Esophagus squamous epithelium (tissue), 5 donors: ENCODE results near the gene LINC00632. TPM values are rescaled to one million over a fixed set of nuclear protein-coding genes. Genes with fewer than 3 reads are reported as not detected.

Experiments
- DNase-seq: peaks from one replicate; lab custom pipeline; 2025; lab: John Stamatoyannopoulos, UW
- H3K27ac ChIP-seq, 4 donors: fragments of 200-600 bp; sonication (generic); one replicate each; pipeline ENCODE4 v1.5.1; 2016 to 2019; ENCODE audit warnings: mild to moderate bottlenecking in 1 of 4
- H3K27me3 ChIP-seq, 4 donors: fragments of 200-600 bp; sonication (generic); 1 replicate in 3 of 4; 2 replicates in 1 of 4; pipeline versions ENCODE4 v1.5.1 to v1.6.0; 2017 to 2021; ENCODE audit warnings: antibody characterized with exemption in 1 of 4
- H3K36me3 ChIP-seq, 3 donors: fragments of 200-600 bp; sonication (generic); one replicate each; pipeline ENCODE4 v1.5.1; 2016 to 2019
- H3K4me1 ChIP-seq, 3 donors: fragments of 200-600 bp; sonication (generic); one replicate each; pipeline ENCODE4 v1.5.1; 2017 to 2019
- H3K4me3 ChIP-seq, 4 donors: fragments of 200-600 bp; sonication (generic); 1 replicate in 3 of 4; 2 replicates in 1 of 4; pipeline ENCODE4 v1.5.1; 2016 to 2019; ENCODE audit warnings: mild to moderate bottlenecking in 2 of 4, moderate library complexity in 1 of 4
- H3K9me3 ChIP-seq, 3 donors: fragments of 200-600 bp; sonication (generic); one replicate each; pipeline ENCODE4 v1.5.1; 2016 to 2019
- CTCF ChIP-seq, 6 experiments: fragments of 450-650 bp in 4 of 6; fragments of 200-600 bp in 2 of 6; sonication (generic) in 2 of 6; IDR thresholded peaks; one replicate each; pipeline ENCODE4 v1.5.1; 2016 to 2019; ENCODE audit warnings: antibody characterized with exemption in 6 of 6, mild to moderate bottlenecking in 4 of 6, moderate library complexity in 4 of 6
- POLR2A ChIP-seq, 4 donors: fragments of 450-650 bp; IDR thresholded peaks; one replicate each; pipeline ENCODE4 v1.6.1; 2017; ENCODE audit warnings: antibody characterized with exemption in 4 of 4, mild to moderate bottlenecking in 4 of 4, moderate library complexity in 3 of 4
- WGBS, 2 donors: methylation state at CpG; one replicate each; pipeline ENCODE4 v1.1.5; 2018; 5-methylcytosine and 5-hydroxymethylcytosine counted together
- intact Hi-C: fragments of 100-400 bp; cut with DNase I; formaldehyde crosslinking; loops from one replicate; pipeline ENCODE4 v1.15.0; 2022
- total RNA-seq, 4 donors: library from RNA; depleted of rRNA; stranded (reverse); fragments of >200 nt; gene quantifications; one replicate each; pipeline ENCODE4 v1.1.0, GENCODE V29; 2016
- donor health status: DM: yes; HTN: yes; CAD: no.

Gene LINC00632
- total RNA-seq, 4 donors from 2014 or later, result 0.83 to 17.0 (median 4.0) TPM

- TF ChIP-seq CTCF (IDR thresholded peaks at IDR 0.05) (no peak), POLR2A (IDR thresholded peaks at IDR 0.05) (no peak)
- WGBS, 2 donors, result 13 to 36% methylated on average over 2 to 16 of the region's 19 CpGs
- intact Hi-C loops, result no loop called here
- Histone ChIP-seq H3K27ac (no peak overlapping the region), H3K27me3 (peaks cover 0 to 13% (median 0%) of the 10 kb centered on the region in 4 donors), H3K36me3 (no peaks in the 10 kb centered on the region), H3K4me1 (peaks cover 0 to 12% (median 0%) of the 10 kb centered on the region in 3 donors), H3K9me3 (no peaks in the 10 kb centered on the region), H3K4me3 (peak overlapping the region in 3 of 4 donors; percentile 31 to 58 (median 36))
- DNase-seq, result no peak
Observed at GRCh38 chrX:140765043-140765784, 55.7 kb downstream of the LINC00632 start.

- 10 to 16% methylated on average over 5 to 8 of the region's 8 CpGs for WGBS, 2 donors
- Histone ChIP-seq H3K4me3 (no peak overlapping the region), H3K9me3 (no peaks in the 10 kb centered on the region), H3K4me1 (peaks cover 0 to 12% (median 0%) of the 10 kb centered on the region in 3 donors), H3K36me3 (no peaks in the 10 kb centered on the region), H3K27ac (no peak overlapping the region), H3K27me3 (peaks cover 0 to 13% (median 0%) of the 10 kb centered on the region in 4 donors)
- peak; percentile 48 to 83 (median 60) for TF ChIP-seq CTCF (IDR thresholded peaks at IDR 0.05)
- TF ChIP-seq POLR2A (IDR thresholded peaks at IDR 0.05), result no peak
- no peak for DNase-seq
- intact Hi-C loops, result no loop called here
Observed at GRCh38 chrX:140766024-140766611, 56.6 kb downstream of the LINC00632 start.

- no peak for DNase-seq
- Histone ChIP-seq H3K27ac (no peak overlapping the region), H3K36me3 (no peaks in the 10 kb centered on the region), H3K4me3 (no peak overlapping the region), H3K27me3 (peaks cover 0 to 13% (median 0%) of the 10 kb centered on the region in 4 donors), H3K4me1 (peaks cover 0 to 12% (median 0%) of the 10 kb centered on the region in 3 donors), H3K9me3 (no peaks in the 10 kb centered on the region)
- intact Hi-C loops, result no loop called here
- 51 to 79% methylated on average over 3 of the region's 3 CpGs for WGBS, 2 donors
- TF ChIP-seq CTCF (IDR thresholded peaks at IDR 0.05), result no peak
- no peak for TF ChIP-seq POLR2A (IDR thresholded peaks at IDR 0.05)
Observed at GRCh38 chrX:140767646-140768045, 58.1 kb downstream of the LINC00632 start.

- Histone ChIP-seq H3K36me3 (no peaks in the 10 kb centered on the region), H3K27ac (no peak overlapping the region), H3K4me1 (no peaks in the 10 kb centered on the region), H3K4me3 (no peak overlapping the region), H3K27me3 (no peaks in the 10 kb centered on the region), H3K9me3 (no peaks in the 10 kb centered on the region)
- WGBS, 2 donors, result 86 to 95% methylated on average over 4 of the region's 4 CpGs
- TF ChIP-seq POLR2A (IDR thresholded peaks at IDR 0.05) (no peak), CTCF (IDR thresholded peaks at IDR 0.05) (no peak)
- no peak for DNase-seq
- intact Hi-C loops, result no loop called here
Observed at GRCh38 chrX:140775211-140775610, 65.7 kb downstream of the LINC00632 start.

- TF ChIP-seq CTCF (IDR thresholded peaks at IDR 0.05) (no peak), POLR2A (IDR thresholded peaks at IDR 0.05) (no peak)
- no peaks in the 10 kb centered on the region for H3K36me3 ChIP-seq
- intact Hi-C loops, result no loop called here
- H3K4me1 ChIP-seq, result no peaks in the 10 kb centered on the region
- WGBS, 2 donors, result 90 to 96% methylated on average over 4 to 24 of the region's 31 CpGs
- H3K27ac ChIP-seq, result no peak overlapping the region
- H3K4me3 ChIP-seq, result no peak overlapping the region
- H3K27me3 ChIP-seq, result no peaks in the 10 kb centered on the region
- H3K9me3 ChIP-seq, result no peaks in the 10 kb centered on the region
- DNase-seq, result no peak
Observed at GRCh38 chrX:140776320-140776719, 66.8 kb downstream of the LINC00632 start.
